Activated naive CD4-positive, alpha-beta T cell treated with anti-CD3 and anti-CD28 coated beads, Interleukin-2, amount 50 U/mL, for 16 hours (primary cell): ENCODE data around the gene PREB.

Source experiments
- DNase-seq: peaks from one replicate; pipeline ENCODE4 v3.0.0-alpha.2; 2020

Gene PREB

GRCh38 chr2:27152102-27152795 is 17.8 kb upstream of the PREB start:
- DNase-seq: no peak

GRCh38 chr2:27150639-27151230 is 16.3 kb upstream of the PREB start:
- DNase-seq: no peak

DNA sequence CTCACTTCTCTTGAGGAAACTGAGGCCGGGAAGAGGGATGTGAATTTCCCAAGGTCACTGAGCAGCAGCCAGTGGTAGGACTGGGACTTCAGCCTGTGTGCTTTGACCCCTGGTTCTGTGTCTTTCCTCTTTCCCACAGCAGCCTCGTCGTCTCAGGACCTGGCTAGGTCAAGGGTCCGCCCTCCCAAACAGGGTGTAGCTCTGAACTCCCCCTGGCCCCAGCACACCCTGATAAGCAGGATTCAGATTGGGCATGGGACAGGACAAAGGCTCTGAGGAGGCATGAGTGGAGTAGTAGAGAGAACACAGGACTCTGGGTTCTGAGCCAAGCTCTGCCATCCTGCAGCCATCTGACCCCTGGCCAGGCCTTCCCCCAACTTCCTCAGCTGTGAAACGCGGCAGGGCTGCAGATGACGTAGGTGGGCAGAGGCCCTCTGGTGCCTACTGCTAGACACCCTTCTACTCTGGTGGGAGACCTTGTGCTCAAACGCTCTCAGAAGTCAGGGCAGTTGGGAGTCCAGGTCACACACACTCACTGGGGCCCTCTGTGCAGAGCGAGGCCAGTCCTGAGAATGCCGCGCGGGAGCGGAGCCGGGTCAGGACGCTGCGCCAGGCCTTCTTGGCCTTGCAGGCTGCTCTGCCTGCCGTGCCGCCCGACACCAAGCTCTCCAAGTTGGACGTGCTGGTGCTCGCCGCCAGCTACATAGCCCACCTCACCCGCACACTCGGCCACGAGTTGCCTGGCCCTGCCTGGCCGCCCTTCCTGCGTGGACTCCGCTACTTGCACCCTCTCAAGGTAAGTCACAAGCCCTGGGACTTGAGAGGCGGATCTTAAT is 15.4 kb upstream of the PREB start:
- DNase-seq: no peak

DNA sequence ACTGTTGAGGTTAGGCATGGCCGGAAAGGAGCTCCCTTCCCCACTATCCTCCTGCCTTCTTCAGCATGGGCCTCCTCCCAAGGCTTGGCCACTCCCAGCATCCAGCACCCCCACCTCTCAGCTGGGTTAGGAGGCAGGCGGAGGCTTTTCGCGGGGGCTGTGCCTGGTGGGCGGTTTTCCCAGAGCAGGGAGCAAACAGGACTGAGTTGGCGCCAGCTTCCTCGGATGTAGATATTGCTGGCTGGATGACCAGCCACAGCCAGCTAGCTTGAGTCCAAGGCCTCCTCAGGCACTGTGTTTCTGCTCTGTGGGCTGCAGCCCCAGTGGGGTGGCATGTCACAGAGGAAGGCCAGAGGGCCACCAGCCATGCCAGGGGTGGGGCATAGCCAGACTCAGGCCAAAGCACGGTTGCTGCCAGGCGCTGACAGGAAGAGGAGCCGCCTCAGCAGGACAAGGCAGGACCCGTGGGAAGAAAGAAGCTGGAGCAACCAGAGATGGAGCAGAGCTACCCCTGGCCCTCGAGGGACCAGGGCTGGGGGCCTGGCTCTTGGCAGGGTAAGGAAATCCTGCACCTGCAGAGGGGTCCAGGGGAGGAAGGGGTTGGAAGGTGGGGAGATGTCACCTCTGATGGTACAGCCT is 14.5 kb upstream of the PREB start, which contains the start of gene TCF23:
TCF23 (plus strand) TSS at position 204 of the 639 bp plus-strand sequence; CDS start at position 334, 130 bp downstream.
- DNase-seq: no peak

- no peak for DNase-seq
Observed at GRCh38 chr2:27147935-27148334, 13.5 kb upstream of the PREB start.

DNA sequence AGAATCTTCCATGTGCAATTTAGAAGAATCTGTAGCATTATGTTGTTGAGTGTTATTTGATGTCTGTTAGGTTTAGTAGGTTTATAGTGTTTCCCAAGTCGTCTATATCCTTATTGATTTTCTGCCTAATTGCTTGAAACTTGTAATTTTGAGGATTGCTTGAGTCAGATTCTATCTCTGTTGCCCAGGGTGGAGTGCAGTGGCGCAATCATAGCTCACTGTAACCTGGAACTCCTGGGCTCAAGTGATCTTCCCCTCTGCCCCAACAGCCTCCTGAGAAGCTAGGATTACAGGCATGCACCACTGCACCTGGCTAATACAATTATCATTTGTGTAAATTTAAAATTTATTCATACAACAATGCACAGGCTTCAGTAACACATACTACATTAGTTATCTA is 11.2 kb upstream of the PREB start:
- DNase-seq: no peak

DNA sequence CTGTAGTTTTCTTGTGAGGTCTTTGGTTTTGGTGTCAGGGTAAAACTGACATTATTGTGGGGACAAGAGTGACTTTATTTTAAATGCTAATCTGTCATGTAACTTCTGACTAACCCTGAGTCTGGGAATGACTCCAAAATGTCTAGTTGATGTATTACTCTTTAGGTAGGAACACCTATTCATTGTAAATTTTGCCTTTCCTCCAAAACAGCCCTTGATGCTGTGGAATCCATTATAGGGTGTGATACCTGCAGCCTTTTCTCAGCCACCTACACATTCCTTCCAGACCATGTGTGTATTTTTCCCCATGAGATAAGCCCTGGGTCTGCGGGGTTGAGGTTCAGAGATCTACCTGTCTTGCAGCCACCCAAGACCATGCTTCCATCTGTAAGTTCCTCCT is 8.8 kb upstream of the PREB start:
- DNase-seq: no peak

DNA sequence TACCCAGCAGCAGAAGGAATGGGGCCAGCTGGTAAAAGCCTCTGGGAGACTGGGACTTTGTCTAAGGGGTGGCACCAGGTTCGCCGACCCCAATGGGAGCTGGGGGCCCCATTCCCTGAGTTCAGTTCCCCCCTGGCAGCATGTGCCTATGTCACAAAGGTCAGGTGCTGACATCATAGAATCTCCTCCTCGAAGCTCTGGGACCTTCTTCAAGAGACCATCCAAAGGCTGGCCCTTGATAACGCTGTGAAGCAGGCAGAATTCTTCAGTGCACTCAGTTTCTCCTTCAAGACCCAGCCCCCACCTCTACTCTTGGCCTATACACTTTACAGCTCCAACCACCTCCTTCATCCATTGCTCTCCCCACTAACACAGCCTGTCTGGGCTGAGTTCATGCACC is 4.9 kb upstream of the PREB start, which contains the start of gene PRR30:
PRR30 (minus strand) TSS at position 101 of the 400 bp plus-strand sequence. CDS start 1,081 bp downstream, outside the sequence.
- no peak for DNase-seq

DNA sequence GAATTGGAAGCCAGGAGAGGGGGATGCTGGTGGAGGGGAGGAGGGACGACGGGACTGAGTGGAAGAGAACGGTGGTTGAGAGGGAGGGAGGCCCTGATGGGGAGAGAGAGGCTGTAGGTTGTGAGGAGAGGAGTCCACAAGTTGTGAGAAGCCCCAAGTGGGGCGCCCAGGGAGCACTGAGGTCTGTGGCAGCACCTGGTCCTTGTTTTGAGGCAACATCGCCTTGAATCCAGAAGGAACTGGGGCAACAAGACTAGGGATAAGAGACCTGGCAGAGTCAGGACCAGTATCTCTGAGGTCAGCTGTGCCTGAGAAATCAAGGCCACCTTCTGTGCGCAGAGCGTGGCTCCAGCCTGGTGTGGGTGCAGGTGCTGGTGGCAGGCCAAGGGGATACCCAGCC is 3.7 kb upstream of the PREB start:
- DNase-seq: no peak

GRCh38 chr2:27137322-27137935 is 3.0 kb upstream of the PREB start:
- no peak for DNase-seq

GRCh38 chr2:27136751-27137150 is 2.3 kb upstream of the PREB start:
- no peak for DNase-seq

GRCh38 chr2:27135478-27135955 is 1.1 kb upstream of the PREB start:
- no peak for DNase-seq

DNA sequence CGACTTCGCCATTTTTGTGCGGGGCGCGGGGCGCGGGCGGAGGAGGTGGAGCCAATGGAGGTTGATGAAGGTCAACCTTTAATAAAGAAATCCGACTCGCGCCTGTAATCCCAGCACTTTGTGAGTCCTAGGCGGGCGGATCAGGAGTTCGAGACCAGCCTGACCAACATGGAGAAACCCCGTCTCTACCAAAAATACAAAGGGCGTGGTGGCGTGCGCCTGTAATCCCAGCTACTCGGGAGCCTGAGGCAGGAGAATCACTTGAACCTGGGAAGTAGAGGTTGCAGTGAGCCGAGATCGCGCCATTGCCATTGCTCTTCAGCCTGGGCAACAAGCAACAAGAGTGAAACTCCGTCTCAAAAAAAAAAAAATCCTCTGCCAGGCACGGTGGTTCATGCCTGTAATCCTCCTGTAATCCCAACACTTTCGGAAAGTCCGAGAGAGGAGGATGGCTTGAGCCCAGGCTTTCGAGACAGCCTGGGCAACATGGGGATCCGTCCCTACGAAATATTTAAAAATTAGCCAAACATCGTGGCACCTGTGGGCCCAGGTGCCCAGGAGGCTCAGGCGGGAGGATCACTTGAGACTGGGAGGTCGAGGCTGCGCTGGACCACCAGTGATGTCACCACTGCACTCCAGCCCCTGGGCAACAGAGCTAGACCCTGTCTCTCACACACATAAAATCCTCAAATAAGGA is 493 bp upstream of the PREB start:
- no peak for DNase-seq

GRCh38 chr2:27133195-27133875 is 1.1 kb downstream of the PREB start:
- DNase-seq: peak; percentile 31

GRCh38 chr2:27131429-27131828 is 3.0 kb downstream of the PREB start:
- DNase-seq: no peak

- no peak for DNase-seq
Observed at GRCh38 chr2:27130396-27130795, 4.0 kb downstream of the PREB start.

DNA sequence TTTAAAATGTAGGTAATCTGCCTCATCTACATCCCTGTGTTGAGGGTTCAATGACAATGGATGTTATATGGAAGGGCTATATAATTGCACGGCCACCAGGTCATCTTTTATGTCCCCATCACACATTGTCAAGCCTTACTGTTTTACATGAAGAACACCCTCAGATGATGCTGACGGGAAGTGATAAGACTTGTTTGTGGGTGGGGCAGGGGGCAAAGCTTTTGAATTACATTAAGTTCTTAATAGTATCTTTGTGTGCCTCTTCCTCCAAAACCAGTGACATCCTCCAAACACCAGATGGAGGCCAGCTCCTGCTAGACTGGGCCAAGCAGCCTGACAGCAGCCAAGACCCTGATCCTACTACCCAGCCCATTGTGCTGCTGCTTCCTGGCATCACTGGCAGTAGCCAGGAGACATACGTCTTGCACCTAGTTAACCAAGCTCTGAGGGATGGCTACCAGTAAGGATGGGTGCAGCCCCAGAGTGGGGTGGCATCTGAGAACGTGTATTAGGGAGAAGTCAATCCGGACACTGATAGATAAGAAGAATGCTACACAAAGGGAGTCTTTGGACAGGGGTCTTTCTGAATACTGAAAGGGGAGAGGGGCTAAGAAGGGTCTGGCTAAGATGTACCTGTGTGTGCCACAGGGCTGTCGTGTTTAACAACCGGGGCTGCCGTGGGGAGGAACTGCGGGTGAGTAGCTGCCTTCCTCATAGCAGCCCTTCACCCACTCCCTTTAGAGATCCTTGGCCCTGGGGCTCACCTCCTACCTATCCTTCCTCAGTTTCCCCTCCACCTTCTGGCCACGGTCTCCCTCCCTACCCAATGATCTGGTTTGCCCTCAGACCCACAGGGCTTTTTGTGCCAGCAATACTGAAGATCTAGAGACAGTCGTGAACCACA is 5.5 kb downstream of the PREB start:
- no peak for DNase-seq

- DNase-seq: no peak
Observed at GRCh38 chr2:27127883-27128667, 6.4 kb downstream of the PREB start.

- no peak for DNase-seq
Observed at GRCh38 chr2:27126252-27126710, 8.2 kb downstream of the PREB start.
